T-helper 1 cell treated with Interleukin-12 subunit alpha and Interleukin-12 subunit beta and Interleukin-4 antibody, amounts not matched to agents 30 ng/mL and 1 ng/mL, for 36 hours (primary cell): ENCODE data around the gene SYT4. TPM values are rescaled to one million over a fixed set of nuclear protein-coding genes. Genes with fewer than 3 reads are reported as not detected.

Experiments
- intact Hi-C: fragments of 100-400 bp; cut with micrococcal nuclease; formaldehyde crosslinking; loops from one replicate; pipeline ENCODE4 v1.15.1; 2024
- total RNA-seq: library from RNA; stranded (reverse); gene quantifications from 2 replicates; pipeline ENCODE4 v1.2.3, GENCODE V29; 2022

The SYT4 gene
- total RNA-seq, 1 donor from 2014 or later, result not detected

DNA sequence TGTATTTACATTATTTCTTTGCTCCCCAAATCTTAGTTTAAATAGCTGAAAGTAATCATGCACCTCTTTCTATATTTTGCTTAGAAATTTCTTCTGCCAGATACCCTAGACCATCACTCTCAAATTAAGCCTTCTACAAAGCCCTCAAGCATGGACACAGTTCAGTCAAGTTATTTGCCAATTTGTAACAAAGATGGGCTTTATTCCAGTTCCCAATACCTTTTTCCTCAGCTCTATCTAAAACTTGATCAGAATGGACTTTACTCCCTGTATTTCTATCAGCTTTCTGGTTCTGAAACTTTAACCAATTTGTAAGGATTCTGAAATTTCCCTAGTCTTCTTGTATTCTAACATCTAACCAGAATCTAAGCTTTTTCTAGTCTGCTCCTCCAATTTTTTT, 56.6 kb downstream of the SYT4 start:
- intact Hi-C loops, result no loop called here

Other genes starting within 250 kb of the SYT4 start
- not detected in 2 replicates for gene RIT2, start 161.8 kb downstream of the SYT4 start, total RNA-seq